Measurements from ENCODE around the gene MAST3. TPM values are rescaled to one million over a fixed set of nuclear protein-coding genes. Genes with fewer than 3 reads are reported as not detected.
A peak's percentile ranks its signal among the peaks of the same experiment; 100 is the strongest.

Gene MAST3
- polyA plus RNA-seq, 3 donors, result 6.8 to 34.0 (median 12.4) TPM

GRCh38 chr19:18128805-18129204, 31.2 kb downstream of the MAST3 start:
- Histone ChIP-seq H3K9ac (ENCODE audit: insufficient read depth, low read length, poor library complexity, severe bottlenecking) (no peak overlapping the region), H3K4me3 (replicated peaks in 1 of 3; ENCODE audit: low read depth in 2 of 3, low read length in 3 of 3) (no peak overlapping the region), H3K4me2 (replicated peaks; ENCODE audit: extremely low read depth, low read length, poor library complexity, severe bottlenecking) (no peak overlapping the region), H3K9me3 (replicated peaks in 1 of 2; ENCODE audit: control insufficient read depth in 1 of 2, insufficient read depth in 1 of 2, low read length in 2 of 2) (no peaks in the 10 kb centered on the region), H3K27me3 (ENCODE audit: control insufficient read depth in 2 of 2, insufficient read depth in 2 of 2, low read length in 2 of 2) (no peaks in the 10 kb centered on the region), H2AFZ (ENCODE audit: insufficient read depth, low read depth, low read length, poor library complexity, severe bottlenecking) (no peak overlapping the region), H4K20me1 (ENCODE audit: insufficient read depth, low read length) (peaks cover 70% of the 10 kb centered on the region), H3K4me1 (ENCODE audit: control insufficient read depth in 1 of 2, insufficient read depth in 2 of 2, low read length in 2 of 2) (peaks cover 31% of the 10 kb centered on the region in 2 donors), H3K79me2 (ENCODE audit: insufficient read depth, low read length) (no peaks in the 10 kb centered on the region), H3K27ac (ENCODE audit: low read depth in 1 of 2, low read length in 2 of 2) (peak overlapping the region; percentile 63 to 64), H3K36me3 (replicated peaks in 1 of 2; ENCODE audit: control insufficient read depth in 1 of 2, insufficient read depth in 2 of 2, low read length in 2 of 2) (peaks cover 67 to 87% of the 10 kb centered on the region in 2 donors)
- no peaks in the 10 kb centered on the region for H3K9me3 Mint-ChIP-seq
- no peak overlapping the region for H3K4me3 Mint-ChIP-seq
- peaks cover 0 to 1% (median 0%) of the 10 kb centered on the region in 3 donors for H3K27me3 Mint-ChIP-seq (ENCODE audit: low read depth in 3 of 3)
- peaks cover 71 to 95% of the 10 kb centered on the region in 2 donors for H3K36me3 Mint-ChIP-seq
- no peak for DNase-seq
- 94% methylated on average over 10 of the region's 12 CpGs for WGBS (ENCODE audit: insufficient coverage)
- H3K4me1 Mint-ChIP-seq, result peaks cover 24% of the 10 kb centered on the region
- intact Hi-C loops (cut with micrococcal nuclease), result no loop called here
- no peak for TF ChIP-seq CTCF (IDR thresholded peaks at IDR 0.05)
- peak overlapping the region; percentile 76 to 92 (median 89) for H3K27ac Mint-ChIP-seq

GRCh38 chr19:18130523-18131242, 33.1 kb downstream of the MAST3 start:
- peaks cover 70% of the 10 kb centered on the region for H4K20me1 ChIP-seq (ENCODE audit: insufficient read depth, low read length)
- no peak overlapping the region for H3K4me2 ChIP-seq (replicated peaks; ENCODE audit: extremely low read depth, low read length, poor library complexity, severe bottlenecking)
- peaks cover 70 to 87% of the 10 kb centered on the region in 2 donors for H3K36me3 ChIP-seq (replicated peaks in 1 of 2; ENCODE audit: control insufficient read depth in 1 of 2, insufficient read depth in 2 of 2, low read length in 2 of 2)
- Mint-ChIP-seq H3K9me3 (no peaks in the 10 kb centered on the region), H3K27ac (peak overlapping the region in 4 of 7 donors; percentile 18 to 57 (median 50)), H3K4me1 (peaks cover 18% of the 10 kb centered on the region), H3K27me3 (ENCODE audit: low read depth in 3 of 3) (peaks cover 0 to 1% (median 0%) of the 10 kb centered on the region in 3 donors), H3K36me3 (peaks cover 70 to 95% of the 10 kb centered on the region in 2 donors), H3K4me3 (no peak overlapping the region)
- peaks cover 24% of the 10 kb centered on the region in 2 donors for H3K4me1 ChIP-seq (ENCODE audit: control insufficient read depth in 1 of 2, insufficient read depth in 2 of 2, low read length in 2 of 2)
- no peak overlapping the region for H3K4me3 ChIP-seq (replicated peaks in 1 of 3; ENCODE audit: low read depth in 2 of 3, low read length in 3 of 3)
- no peak overlapping the region for H3K9ac ChIP-seq (ENCODE audit: insufficient read depth, low read length, poor library complexity, severe bottlenecking)
- H3K27me3 ChIP-seq (ENCODE audit: control insufficient read depth in 2 of 2, insufficient read depth in 2 of 2, low read length in 2 of 2), result no peaks in the 10 kb centered on the region
- H3K9me3 ChIP-seq (replicated peaks in 1 of 2; ENCODE audit: control insufficient read depth in 1 of 2, insufficient read depth in 1 of 2, low read length in 2 of 2), result no peaks in the 10 kb centered on the region
- no peak for TF ChIP-seq CTCF (IDR thresholded peaks at IDR 0.05)
- no peak overlapping the region for H3K27ac ChIP-seq (ENCODE audit: low read depth in 1 of 2, low read length in 2 of 2)
- intact Hi-C loops (cut with micrococcal nuclease), result no loop called here
- no peak for DNase-seq
- 95% methylated on average over 21 of the region's 21 CpGs for WGBS (ENCODE audit: insufficient coverage)
- no peak overlapping the region for H2AFZ ChIP-seq (ENCODE audit: insufficient read depth, low read depth, low read length, poor library complexity, severe bottlenecking)
- H3K79me2 ChIP-seq (ENCODE audit: insufficient read depth, low read length), result no peaks in the 10 kb centered on the region

Data from CD14-positive monocyte (primary cell).